Fibroblast of lung (primary cell): ENCODE results near the gene KLF3. TPM values are rescaled to one million over a fixed set of nuclear protein-coding genes. Genes with fewer than 3 reads are reported as not detected.

ENCODE experiments used
- DNase-seq, 2 donors: peaks; one replicate each; pipeline versions ENCODE4 v3.0.0 to v3.0.0-alpha.2; 2010; ENCODE audit warnings: low read depth in 2 of 2
- H2AFZ ChIP-seq: 2 replicates; pipeline ENCODE4 v1.5.1; 2012; ENCODE audit warnings: low read length, control low read depth, inconsistent platforms
- H3K27ac ChIP-seq: 2 replicates; pipeline ENCODE4 v1.5.1; 2011; ENCODE audit warnings: low read length, control low read depth; ENCODE audit not compliant: insufficient read depth
- H3K27me3 ChIP-seq: 2 replicates; pipeline ENCODE4 v1.5.1; 2011; ENCODE audit warnings: mild to moderate bottlenecking, low read length; ENCODE audit not compliant: control insufficient read depth, insufficient read depth
- H3K36me3 ChIP-seq: 2 replicates; pipeline ENCODE4 v1.5.1; 2011; ENCODE audit warnings: low read length; ENCODE audit not compliant: control insufficient read depth, insufficient read depth
- H3K4me1 ChIP-seq: 2 replicates; pipeline ENCODE4 v1.5.1; 2011; ENCODE audit warnings: low read length; ENCODE audit not compliant: control insufficient read depth, insufficient read depth; ENCODE audit errors: extremely low read depth
- H3K4me2 ChIP-seq: 2 replicates; pipeline ENCODE4 v1.5.1; 2011; ENCODE audit warnings: low read length, control low read depth; ENCODE audit not compliant: insufficient read depth; ENCODE audit errors: extremely low read depth
- H3K4me3 ChIP-seq, 4 experiments: fragments of 200-600 bp in 1 of 4; sonication (generic) in 1 of 4; replicated peaks in 1 of 4; 2 replicates each; pipeline ENCODE4 v1.5.1; 2011 to 2016; ENCODE audit warnings: low read length in 4 of 4, low read depth in 3 of 4, mild to moderate bottlenecking in 3 of 4, control low read depth in 2 of 4, inconsistent platforms in 1 of 4, mixed read lengths in 1 of 4; ENCODE audit not compliant: insufficient read depth in 1 of 4; ENCODE audit errors: control extremely low read depth in 1 of 4
- H3K79me2 ChIP-seq: 2 replicates; pipeline ENCODE4 v1.5.1; 2012; ENCODE audit warnings: mild to moderate bottlenecking, low read length, inconsistent platforms; ENCODE audit not compliant: control insufficient read depth, insufficient read depth
- H3K9ac ChIP-seq: 2 replicates; pipeline ENCODE4 v1.5.1; 2011; ENCODE audit warnings: mild to moderate bottlenecking, low read length, control low read depth; ENCODE audit not compliant: insufficient read depth
- H3K9me3 ChIP-seq: 2 replicates; pipeline ENCODE4 v1.5.1; 2012; ENCODE audit warnings: low read depth, low read length; ENCODE audit not compliant: control insufficient read depth, insufficient read depth
- H4K20me1 ChIP-seq: 2 replicates; pipeline ENCODE4 v1.5.1; 2011; ENCODE audit warnings: low read length; ENCODE audit not compliant: control insufficient read depth, insufficient read depth; ENCODE audit errors: extremely low read depth
- EZH2 ChIP-seq: IDR thresholded peaks from 2 replicates; pipeline ENCODE4 v1.5.1; 2012; ENCODE audit warnings: low read length, control low read depth, mild to moderate bottlenecking; ENCODE audit errors: missing control alignments
- polyA plus RNA-seq, 2 donors: library from polyadenylated mRNA; depleted of rRNA in 1 of 2; stranded (reverse) in 1 of 2; unstranded in 1 of 2; fragments of >200 nt; gene quantifications; 2 replicates each; pipeline ENCODE4 v1.2.1, GENCODE V29; 2011 to 2012; ENCODE audit warnings: missing spikeins in 1 of 2
- total RNA-seq: library from RNA; depleted of rRNA; stranded (reverse); fragments of >200 nt; gene quantifications from 2 replicates; pipeline ENCODE4 v1.2.1, GENCODE V29; 2014
- TF ChIP-seq, protein P1 (sequence below), 2 donors: IDR thresholded peaks in 1 of 2; conservative IDR thresholded peaks in 1 of 2; 1 replicate in 1 of 2; 2 replicates in 1 of 2; pipeline ENCODE4 v1.5.1; 2011 to 2012; ENCODE audit warnings: low read length in 2 of 2, control low read depth in 1 of 2, inconsistent platforms in 1 of 2, low read depth in 1 of 2, mild to moderate bottlenecking in 1 of 2

KLF3 gene
- total and polyA plus RNA-seq, 2 donors (not counting 1 experiment from before 2014, with no cell fraction given): 12.4 to 18.9 TPM

DNA sequence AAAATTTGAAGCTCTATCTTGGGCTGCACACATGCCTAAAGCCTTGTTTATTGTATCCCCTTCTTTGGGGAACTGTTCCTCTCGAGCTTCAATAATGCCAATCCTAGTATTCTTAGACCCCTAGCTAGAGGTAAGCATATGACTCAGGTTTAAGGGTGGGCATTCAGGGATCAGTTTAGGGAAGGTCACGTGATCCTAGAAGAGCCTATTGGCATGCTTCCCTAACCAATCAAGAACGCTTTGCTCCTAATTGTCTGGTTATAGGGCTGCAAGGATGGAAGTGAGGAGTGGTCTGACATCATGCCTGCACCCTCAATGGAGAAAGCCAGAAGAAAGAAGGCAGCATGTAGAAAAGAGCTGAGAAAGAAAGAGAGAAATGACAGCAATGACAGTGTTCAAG is 71.9 kb downstream of the KLF3 start:
- H3K4me3 ChIP-seq: no peak overlapping the region
- TF ChIP-seq EZH2: no peak
- TF ChIP-seq, protein P1, sequence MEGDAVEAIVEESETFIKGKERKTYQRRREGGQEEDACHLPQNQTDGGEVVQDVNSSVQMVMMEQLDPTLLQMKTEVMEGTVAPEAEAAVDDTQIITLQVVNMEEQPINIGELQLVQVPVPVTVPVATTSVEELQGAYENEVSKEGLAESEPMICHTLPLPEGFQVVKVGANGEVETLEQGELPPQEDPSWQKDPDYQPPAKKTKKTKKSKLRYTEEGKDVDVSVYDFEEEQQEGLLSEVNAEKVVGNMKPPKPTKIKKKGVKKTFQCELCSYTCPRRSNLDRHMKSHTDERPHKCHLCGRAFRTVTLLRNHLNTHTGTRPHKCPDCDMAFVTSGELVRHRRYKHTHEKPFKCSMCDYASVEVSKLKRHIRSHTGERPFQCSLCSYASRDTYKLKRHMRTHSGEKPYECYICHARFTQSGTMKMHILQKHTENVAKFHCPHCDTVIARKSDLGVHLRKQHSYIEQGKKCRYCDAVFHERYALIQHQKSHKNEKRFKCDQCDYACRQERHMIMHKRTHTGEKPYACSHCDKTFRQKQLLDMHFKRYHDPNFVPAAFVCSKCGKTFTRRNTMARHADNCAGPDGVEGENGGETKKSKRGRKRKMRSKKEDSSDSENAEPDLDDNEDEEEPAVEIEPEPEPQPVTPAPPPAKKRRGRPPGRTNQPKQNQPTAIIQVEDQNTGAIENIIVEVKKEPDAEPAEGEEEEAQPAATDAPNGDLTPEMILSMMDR (conservative IDR thresholded peaks at IDR 0.05 in 1 of 2, IDR thresholded peaks at IDR 0.05 in 1 of 2; ENCODE audit: low read depth in 1 of 2, low read length in 2 of 2): no peak
- peaks cover 1% of the 10 kb centered on the region for H3K4me1 ChIP-seq
- H3K79me2 ChIP-seq: no peaks in the 10 kb centered on the region
- H2AFZ ChIP-seq: no peak overlapping the region
- H4K20me1 ChIP-seq: no peaks in the 10 kb centered on the region
- H3K27me3 ChIP-seq: no peaks in the 10 kb centered on the region
- H3K9ac ChIP-seq: no peak overlapping the region
- no peak for DNase-seq
- H3K27ac ChIP-seq: no peak overlapping the region
- no peak overlapping the region for H3K4me2 ChIP-seq
- H3K9me3 ChIP-seq: no peaks in the 10 kb centered on the region
- no peaks in the 10 kb centered on the region for H3K36me3 ChIP-seq

DNA sequence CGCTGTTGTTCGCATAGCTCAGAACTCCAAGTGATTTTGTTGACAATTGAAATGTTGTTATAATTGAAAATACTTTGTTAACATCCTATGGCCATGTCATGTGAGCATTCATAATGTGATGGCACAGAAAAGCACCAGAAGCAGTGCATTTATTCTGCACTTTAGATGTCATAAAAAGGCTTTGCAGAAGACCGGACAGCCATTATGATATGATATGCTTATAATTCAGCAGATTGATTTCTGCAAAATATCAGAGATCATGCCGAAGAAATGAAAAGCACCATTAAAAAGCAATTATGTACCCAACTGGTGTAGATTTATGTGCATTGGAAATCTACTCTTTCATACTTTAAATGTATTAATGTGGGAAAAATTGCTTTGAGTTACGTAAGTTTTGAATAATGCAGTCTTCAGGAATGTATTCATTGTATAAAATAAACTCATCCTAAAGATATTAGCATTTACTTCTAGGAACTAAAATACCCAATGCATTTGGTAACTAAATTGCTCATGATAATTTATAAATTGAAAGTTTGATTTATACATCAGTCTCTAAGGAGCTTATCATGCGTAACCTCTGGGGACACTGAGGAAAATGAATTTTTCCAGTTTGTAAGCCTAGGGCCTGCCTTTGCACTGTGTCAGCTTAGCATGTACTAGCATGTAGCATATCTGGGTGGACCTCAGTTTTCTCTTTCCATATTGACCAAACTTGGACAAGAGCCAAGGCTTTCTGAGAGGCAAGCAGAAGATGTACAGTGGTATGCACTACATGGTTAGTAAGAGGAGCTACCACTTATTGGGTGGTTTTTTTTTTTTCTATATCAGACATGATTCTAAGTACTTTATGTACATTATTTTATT is 75.2 kb downstream of the KLF3 start:
- H3K9ac ChIP-seq: no peak overlapping the region
- no peak for TF ChIP-seq EZH2
- TF ChIP-seq, protein P1 (conservative IDR thresholded peaks at IDR 0.05 in 1 of 2, IDR thresholded peaks at IDR 0.05 in 1 of 2; ENCODE audit: low read depth in 1 of 2, low read length in 2 of 2): no peak
- H2AFZ ChIP-seq: no peak overlapping the region
- H3K4me1 ChIP-seq: no peaks in the 10 kb centered on the region
- H3K36me3 ChIP-seq: no peaks in the 10 kb centered on the region
- DNase-seq: no peak
- no peaks in the 10 kb centered on the region for H3K9me3 ChIP-seq
- H3K27ac ChIP-seq: no peak overlapping the region
- H3K27me3 ChIP-seq: no peaks in the 10 kb centered on the region
- no peak overlapping the region for H3K4me3 ChIP-seq
- no peaks in the 10 kb centered on the region for H3K79me2 ChIP-seq
- H4K20me1 ChIP-seq: no peaks in the 10 kb centered on the region
- H3K4me2 ChIP-seq: no peak overlapping the region

DNA sequence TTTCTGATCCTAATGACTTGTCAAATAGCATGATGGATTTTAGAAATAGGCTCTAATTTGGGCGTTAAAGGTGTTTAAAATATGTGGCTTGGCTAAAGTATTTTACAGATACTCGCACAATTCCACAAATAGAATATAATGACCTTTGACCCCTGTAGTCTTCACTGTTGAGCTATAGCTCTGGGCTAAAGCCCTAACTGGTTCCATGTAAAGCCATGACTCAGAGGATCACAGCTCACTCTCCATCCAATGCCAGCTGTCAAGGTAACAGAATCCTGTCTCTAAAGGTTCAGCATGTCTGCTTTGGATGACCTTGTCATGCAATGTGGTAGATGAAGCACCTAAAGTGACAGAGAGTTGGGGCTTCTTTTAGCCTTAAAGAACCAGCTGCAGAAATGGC is 76.3 kb downstream of the KLF3 start:
- Histone ChIP-seq H3K4me2 (no peak overlapping the region), H3K27me3 (no peaks in the 10 kb centered on the region), H3K9ac (no peak overlapping the region), H3K9me3 (no peaks in the 10 kb centered on the region), H3K36me3 (no peaks in the 10 kb centered on the region), H3K4me1 (no peaks in the 10 kb centered on the region), H3K27ac (no peak overlapping the region), H4K20me1 (no peaks in the 10 kb centered on the region), H3K79me2 (no peaks in the 10 kb centered on the region), H2AFZ (no peak overlapping the region), H3K4me3 (no peak overlapping the region)
- TF ChIP-seq EZH2: no peak
- TF ChIP-seq, protein P1 (conservative IDR thresholded peaks at IDR 0.05 in 1 of 2, IDR thresholded peaks at IDR 0.05 in 1 of 2; ENCODE audit: low read depth in 1 of 2, low read length in 2 of 2): no peak
- no peak for DNase-seq
